ENCODE measurements around the gene LBR.

DNA sequence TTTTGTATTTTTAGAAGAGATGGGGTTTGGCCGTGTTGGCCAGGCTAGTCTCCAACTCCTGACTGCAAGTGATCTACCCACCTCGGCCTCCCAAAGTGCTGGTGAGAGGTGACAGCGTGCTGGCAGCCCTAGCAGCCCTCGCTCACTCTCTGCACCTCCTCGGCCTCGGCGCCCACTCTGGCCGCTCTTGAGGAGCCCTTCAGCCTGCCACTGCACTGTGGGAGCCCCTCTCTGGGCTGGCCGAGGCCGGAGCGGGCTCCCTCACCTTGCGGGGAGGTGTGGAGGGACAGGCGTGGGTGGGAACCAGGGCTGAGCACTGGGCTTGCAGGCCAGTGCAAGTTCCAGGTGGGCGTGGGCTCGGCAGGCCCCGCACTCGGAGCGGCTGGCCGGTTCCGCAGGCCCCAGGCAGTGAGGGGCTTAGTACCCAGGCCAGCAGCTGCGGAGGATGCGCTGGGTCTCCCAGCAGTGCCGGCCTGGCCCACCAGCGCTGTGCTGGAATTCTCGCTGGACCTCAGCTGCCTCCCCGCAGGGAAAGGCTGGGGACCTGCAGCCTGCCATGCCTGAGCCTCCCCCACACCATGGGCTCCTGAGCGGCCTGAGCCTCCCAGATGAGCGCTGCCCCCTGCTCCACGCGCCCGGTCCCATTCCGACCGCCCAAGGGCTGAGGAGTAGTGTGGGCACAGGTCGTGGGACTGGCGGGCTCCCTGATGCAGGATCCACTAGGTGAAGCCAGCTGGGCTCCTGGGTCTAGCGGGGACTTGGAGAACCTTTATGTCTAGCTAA, 3.4 kb upstream of the LBR start:
- TF ChIP-seq, protein P1, sequence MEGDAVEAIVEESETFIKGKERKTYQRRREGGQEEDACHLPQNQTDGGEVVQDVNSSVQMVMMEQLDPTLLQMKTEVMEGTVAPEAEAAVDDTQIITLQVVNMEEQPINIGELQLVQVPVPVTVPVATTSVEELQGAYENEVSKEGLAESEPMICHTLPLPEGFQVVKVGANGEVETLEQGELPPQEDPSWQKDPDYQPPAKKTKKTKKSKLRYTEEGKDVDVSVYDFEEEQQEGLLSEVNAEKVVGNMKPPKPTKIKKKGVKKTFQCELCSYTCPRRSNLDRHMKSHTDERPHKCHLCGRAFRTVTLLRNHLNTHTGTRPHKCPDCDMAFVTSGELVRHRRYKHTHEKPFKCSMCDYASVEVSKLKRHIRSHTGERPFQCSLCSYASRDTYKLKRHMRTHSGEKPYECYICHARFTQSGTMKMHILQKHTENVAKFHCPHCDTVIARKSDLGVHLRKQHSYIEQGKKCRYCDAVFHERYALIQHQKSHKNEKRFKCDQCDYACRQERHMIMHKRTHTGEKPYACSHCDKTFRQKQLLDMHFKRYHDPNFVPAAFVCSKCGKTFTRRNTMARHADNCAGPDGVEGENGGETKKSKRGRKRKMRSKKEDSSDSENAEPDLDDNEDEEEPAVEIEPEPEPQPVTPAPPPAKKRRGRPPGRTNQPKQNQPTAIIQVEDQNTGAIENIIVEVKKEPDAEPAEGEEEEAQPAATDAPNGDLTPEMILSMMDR (conservative IDR thresholded peaks at IDR 0.05 in 1 of 2, IDR thresholded peaks at IDR 0.05 in 1 of 2; ENCODE audit: extremely low read depth in 1 of 2, insufficient read depth in 1 of 2, low read depth in 1 of 2, low read length in 2 of 2), result no peak
- TF ChIP-seq EZH2 (IDR thresholded peaks at IDR 0.05; ENCODE audit: borderline replicate concordance, low read length), result no peak

Data from mammary epithelial cell (primary cell).